Occipital lobe (tissue), 2 donors: ENCODE measurements around the gene PATJ. TPM values are rescaled to one million over a fixed set of nuclear protein-coding genes. Genes with fewer than 3 reads are reported as not detected.
"Not testable (repeated sequence)": the region's sequence is repeated elsewhere in the genome, so short reads cannot be mapped to it uniquely, and the experiment has no call there.

ENCODE experiments used
- DNase-seq: peaks from one replicate; lab custom pipeline; 2025; lab: John Stamatoyannopoulos, UW
- total RNA-seq: library from RNA; depleted of rRNA; stranded (reverse); fragments of >200 nt; gene quantifications from one replicate; pipeline ENCODE4 v1.2.3, GENCODE V29; 2014

The PATJ gene
- total RNA-seq, 1 donor from 2014 or later = 19.2 TPM

DNA sequence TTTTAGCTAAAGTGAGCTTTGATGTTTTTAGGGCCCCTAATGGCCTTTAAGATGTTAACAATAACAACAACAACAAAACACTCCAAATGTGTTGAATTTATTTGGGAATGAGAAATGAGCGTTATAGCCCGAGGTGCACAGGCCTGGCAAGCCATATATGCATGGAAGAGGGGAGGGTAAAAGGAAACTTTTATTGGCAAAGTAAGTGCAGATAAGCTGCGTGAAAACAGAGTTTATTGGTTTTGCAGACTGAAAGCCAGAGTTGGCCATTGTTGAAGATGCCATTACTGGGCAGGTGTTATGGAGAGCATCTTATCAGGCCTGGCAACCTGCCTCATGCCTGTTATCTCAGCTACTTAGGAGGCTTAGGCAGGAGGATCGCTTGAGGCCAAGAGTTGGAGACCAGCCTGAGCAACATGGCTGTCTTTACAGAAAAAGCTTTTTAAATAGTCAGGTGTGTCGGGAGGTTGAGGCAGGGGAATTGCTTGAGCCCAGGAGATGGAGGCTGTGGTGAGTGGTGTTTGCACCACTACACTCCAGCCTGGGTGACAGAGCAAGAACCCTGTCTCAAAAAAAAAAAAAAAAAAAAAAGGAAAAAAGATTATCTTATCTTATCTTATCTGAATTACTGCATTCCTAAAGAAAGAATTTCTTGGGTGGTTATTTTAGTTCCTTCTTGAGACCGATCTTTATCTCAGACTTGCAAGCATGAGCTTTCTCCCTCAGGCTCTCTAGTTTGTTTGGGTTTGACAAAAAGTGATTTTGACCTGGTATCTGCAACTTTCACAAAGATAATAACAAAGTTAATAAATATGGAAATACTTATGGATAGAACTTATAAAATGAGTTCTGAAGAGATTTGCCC is 1.7 kb downstream of the PATJ start:
- DNase-seq = no peak

GRCh38 chr1:61746813-61747212 is 4.5 kb downstream of the PATJ start:
- DNase-seq = no peak

DNA sequence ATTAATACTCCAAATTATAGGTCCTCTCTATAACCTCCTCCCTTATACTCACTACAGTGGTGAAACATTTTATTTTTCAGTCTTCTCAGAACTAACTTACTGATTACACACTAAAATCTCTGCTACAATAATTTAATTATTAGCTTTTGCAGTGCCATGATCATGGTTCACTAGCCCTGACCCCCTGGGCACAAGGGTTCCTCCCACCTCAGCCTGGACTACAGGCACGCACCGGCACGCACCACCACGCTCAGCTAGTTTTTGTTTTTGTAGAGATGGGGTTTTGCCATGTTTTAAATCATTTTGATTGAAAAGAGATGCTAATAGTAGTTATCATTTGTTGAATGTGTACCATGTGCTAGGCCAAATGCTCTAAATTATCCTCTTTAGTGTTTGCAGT is 6.3 kb downstream of the PATJ start:
- no peak for DNase-seq

DNA sequence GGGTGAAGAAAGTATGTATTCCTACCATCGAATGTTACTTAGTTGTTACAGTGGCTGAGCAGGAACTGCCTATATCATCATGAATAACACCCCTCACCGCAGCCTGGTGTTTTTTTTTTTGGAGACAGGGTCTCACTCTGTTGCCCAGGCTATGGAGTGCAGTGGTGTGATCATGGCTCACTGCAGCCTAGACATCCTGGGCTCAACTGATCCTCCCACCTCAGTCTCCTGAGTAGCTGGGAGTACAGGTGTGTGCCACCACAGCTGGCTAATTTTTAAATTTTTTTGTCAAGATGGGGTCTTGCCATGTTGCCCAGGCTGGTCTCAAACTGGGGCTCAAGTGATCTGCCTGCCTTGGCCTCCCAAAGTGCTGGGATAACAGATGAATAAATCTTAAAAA is 7.3 kb downstream of the PATJ start:
- no peak for DNase-seq

GRCh38 chr1:61752921-61753389 is 10.7 kb downstream of the PATJ start:
- no peak for DNase-seq

GRCh38 chr1:61753998-61754508 is 11.8 kb downstream of the PATJ start:
- DNase-seq = no peak

- no peak for DNase-seq
Measured at GRCh38 chr1:61754545-61754944, 12.3 kb downstream of the PATJ start.

DNA sequence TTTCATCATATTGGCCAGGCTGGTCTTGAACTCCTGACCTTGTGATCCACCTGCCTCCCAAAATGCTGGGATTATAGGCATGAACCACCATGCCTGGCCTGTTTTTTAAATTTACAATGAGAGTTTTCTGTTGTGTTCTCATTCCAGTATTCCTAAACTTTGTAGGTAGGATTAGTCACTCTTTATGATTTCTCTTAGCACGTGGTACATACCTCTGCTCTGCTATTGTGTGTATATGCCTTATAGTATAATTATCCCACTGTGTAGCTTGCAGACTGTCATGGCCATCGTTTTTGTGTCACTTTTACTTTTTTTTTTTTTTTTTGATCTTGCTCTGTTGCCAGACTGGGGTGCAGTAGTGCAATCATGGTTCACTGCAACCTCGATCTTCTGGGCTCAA is 14.5 kb downstream of the PATJ start:
- DNase-seq = no peak

DNA sequence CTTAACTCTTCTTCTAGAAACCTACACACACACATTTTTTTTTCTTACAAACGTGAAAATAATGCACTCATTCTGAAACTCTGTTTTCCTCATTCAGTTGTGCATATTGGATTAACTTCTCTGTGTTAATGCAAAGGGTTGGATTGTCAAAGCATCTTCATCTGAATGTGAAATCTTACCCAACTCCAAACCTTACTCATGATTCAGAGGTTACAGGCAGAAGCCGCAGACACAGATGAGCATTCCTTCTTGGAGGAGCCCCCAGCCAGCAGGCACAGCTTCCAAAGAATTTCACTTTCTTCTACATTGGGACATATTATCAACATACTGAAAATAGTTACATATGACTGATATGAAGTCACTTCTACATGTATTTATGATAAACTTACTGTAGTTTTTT is 15.7 kb downstream of the PATJ start:
- DNase-seq = no peak

GRCh38 chr1:61770131-61770530 is 27.9 kb downstream of the PATJ start:
- no peak for DNase-seq

DNA sequence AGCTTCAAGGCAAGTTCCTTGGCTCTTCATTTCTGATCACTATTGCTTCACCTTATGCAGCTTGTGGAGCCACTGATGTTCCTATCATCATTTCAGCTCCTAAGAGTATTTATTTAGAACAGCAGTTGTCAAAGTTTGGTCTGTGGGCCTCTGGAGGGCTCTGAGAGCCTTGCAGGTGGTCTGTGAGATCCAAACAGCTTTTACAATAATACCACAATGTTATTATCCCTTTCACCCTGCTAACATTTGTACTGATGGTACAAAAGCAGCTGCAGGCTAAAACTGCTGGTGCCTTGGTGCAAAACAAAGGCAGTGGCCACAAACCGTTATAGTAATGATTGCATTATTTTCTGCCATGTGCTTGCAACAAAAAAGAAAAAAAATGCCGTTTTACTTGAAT is 33.8 kb downstream of the PATJ start:
- no peak for DNase-seq

- DNase-seq = no peak
Measured at GRCh38 chr1:61779231-61779630, 37.0 kb downstream of the PATJ start.

GRCh38 chr1:61781151-61781550 is 38.9 kb downstream of the PATJ start:
- DNase-seq = no peak

DNA sequence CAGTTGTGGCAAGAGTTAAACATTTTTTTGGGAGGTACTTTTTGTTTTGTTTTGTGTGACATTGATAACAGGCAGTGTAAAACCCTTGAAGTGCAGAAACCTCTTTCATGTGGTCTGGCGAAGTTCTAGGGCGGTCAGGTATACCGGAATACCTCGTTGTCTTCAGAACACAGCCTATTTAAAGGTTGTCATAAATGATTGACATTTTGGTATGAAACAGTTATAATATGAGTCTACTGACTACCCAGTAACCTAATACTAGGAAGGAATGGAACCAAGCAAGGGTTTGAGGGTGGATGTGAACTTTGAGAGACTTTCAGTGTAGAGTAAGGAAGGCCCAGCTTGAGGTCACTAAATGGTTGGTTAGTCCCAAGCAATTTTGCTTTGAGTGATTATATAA is 40.5 kb downstream of the PATJ start:
- no peak for DNase-seq

- no peak for DNase-seq
Measured at GRCh38 chr1:61784726-61785125, 42.4 kb downstream of the PATJ start.

- DNase-seq = no peak
Measured at GRCh38 chr1:61790837-61791236, 48.6 kb downstream of the PATJ start.

DNA sequence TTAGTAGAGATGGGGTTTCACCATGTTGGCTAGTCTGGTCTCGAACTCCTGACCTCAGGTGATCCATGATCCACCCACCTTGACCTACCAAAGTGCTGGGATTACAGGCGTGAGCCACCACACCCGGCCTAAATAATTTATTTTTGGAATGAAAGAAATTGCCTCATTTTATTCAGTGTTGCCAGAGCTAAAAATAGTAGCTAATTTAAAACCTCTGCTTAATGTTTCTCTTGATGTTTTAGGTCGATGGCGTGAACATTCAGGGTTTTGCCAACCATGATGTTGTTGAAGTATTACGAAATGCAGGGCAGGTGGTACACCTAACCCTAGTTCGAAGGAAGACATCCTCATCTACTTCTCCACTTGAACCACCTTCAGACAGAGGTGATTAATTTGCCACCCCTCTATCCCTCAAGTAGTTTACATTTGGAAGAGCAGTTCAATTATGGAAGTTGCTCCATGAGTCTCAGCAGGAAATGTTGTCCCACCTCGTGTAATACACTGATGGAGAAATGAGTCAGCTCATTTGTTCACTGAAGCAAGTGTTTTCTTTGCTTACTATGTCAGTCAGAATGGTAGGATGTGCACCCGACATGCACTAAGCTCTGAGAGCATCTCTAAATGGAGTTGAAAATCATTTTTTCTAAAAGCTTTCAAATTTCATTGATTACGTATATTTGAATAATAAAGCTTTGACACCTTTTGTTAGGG is 54.9 kb downstream of the PATJ start:
- no peak for DNase-seq

DNA sequence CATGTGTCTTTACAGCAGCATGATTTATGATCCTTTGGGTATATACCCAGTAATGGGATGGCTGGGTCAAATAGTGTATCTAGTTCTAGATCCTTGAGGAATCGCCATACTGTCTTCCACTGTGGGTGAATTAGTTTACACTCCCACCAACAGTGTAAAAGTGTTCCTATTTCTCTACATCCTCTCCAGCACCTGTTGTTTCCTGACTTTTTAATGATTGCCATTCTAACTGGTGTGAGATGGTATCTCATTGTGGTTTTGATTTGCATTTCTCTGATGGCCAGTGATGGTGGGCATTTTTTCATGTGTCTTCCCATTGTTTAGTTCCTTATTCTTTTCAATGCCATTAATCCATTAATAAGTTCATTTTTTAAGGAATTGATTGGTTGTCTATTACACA is 58.8 kb downstream of the PATJ start:
- DNase-seq = not testable (repeated sequence)

- DNase-seq = no peak
Measured at GRCh38 chr1:61807606-61808140, 65.4 kb downstream of the PATJ start.

- no peak for DNase-seq
Measured at GRCh38 chr1:61808321-61808720, 66.0 kb downstream of the PATJ start.

DNA sequence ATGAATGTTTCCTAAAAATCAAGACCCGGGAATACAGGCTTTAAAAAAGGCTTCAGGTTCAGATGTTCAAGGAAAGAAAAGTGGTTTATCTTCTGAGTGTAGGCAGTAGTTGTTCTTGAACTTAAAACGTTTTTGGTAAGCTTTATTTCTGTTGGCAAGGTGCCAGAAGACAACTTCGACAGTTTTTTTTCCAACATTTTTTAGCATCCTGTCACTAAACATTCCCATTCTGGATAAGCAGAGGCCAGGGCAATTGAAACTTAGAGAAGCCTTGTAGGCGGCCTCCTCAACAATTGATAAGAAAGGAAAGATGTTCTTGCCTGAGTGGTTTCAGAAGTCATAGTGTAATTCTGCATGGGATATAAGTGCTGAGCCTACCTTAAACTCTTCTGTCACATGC is 66.7 kb downstream of the PATJ start:
- DNase-seq = no peak

- no peak for DNase-seq
Measured at GRCh38 chr1:61812916-61813315, 70.6 kb downstream of the PATJ start.
